Glomerular endothelial cell (primary cell): ENCODE results near the gene FOXA1. TPM values are rescaled to one million over a fixed set of nuclear protein-coding genes. Genes with fewer than 3 reads are reported as not detected.

Experiments used
- DNase-seq: peaks from one replicate; pipeline ENCODE4 v3.0.0-alpha.2; 2011; ENCODE audit warnings: low read depth, low spot score; ENCODE audit errors: extremely low read depth
- total RNA-seq: library from RNA; depleted of rRNA; stranded (reverse); fragments of >200 nt; gene quantifications from 2 replicates; pipeline ENCODE4 v1.2.3, GENCODE V29; 2015

The FOXA1 gene
- total RNA-seq, 1 donor from 2014 or later: 3.3 TPM

- no peak for DNase-seq
Observed at GRCh38 chr14:37590428-37591139, 4.5 kb downstream of the FOXA1 start.

GRCh38 chr14:37589715-37590427 lies 5.2 kb downstream of the FOXA1 start:
- DNase-seq: no peak

- no peak for DNase-seq
Observed at GRCh38 chr14:37588956-37589714, 5.9 kb downstream of the FOXA1 start.

- no peak for DNase-seq
Observed at GRCh38 chr14:37588667-37588955, 6.4 kb downstream of the FOXA1 start.

- DNase-seq: no peak
Observed at GRCh38 chr14:37587881-37588666, 7.0 kb downstream of the FOXA1 start.

- no peak for DNase-seq
Observed at GRCh38 chr14:37587131-37587803, 7.8 kb downstream of the FOXA1 start.

GRCh38 chr14:37586797-37587130 lies 8.3 kb downstream of the FOXA1 start:
- DNase-seq: no peak

- no peak for DNase-seq
Observed at GRCh38 chr14:37585971-37586796, 8.9 kb downstream of the FOXA1 start.

- no peak for DNase-seq
Observed at GRCh38 chr14:37585101-37585511, 9.9 kb downstream of the FOXA1 start.

GRCh38 chr14:37584211-37585100 lies 10.6 kb downstream of the FOXA1 start:
- no peak for DNase-seq

- DNase-seq: no peak
Observed at GRCh38 chr14:37583358-37584210, 11.5 kb downstream of the FOXA1 start.

GRCh38 chr14:37580146-37580545 lies 14.9 kb downstream of the FOXA1 start:
- no peak for DNase-seq

GRCh38 chr14:37579274-37579673 lies 15.8 kb downstream of the FOXA1 start:
- DNase-seq: no peak

GRCh38 chr14:37573356-37573755 lies 21.7 kb downstream of the FOXA1 start:
- DNase-seq: no peak

- DNase-seq: no peak
Observed at GRCh38 chr14:37571391-37571790, 23.7 kb downstream of the FOXA1 start.

- no peak for DNase-seq
Observed at GRCh38 chr14:37569729-37570128, 25.3 kb downstream of the FOXA1 start.

GRCh38 chr14:37566811-37567371 lies 28.2 kb downstream of the FOXA1 start:
- no peak for DNase-seq

GRCh38 chr14:37565550-37565949 lies 29.5 kb downstream of the FOXA1 start:
- no peak for DNase-seq
